COLO668 (cell line): Measurements from ENCODE around the gene STAMBP.
"Not testable (repeated sequence)": the region's sequence is repeated elsewhere in the genome, so short reads cannot be mapped to it uniquely, and the experiment has no call there.

Experiments used
- DNase-seq: peaks from one replicate; lab custom pipeline; 2025; ENCODE audit not compliant: unreplicated experiment; lab: John Stamatoyannopoulos, UW

STAMBP gene

GRCh38 chr2:73885406-73885805 is 56.6 kb downstream of the STAMBP start:
- no peak for DNase-seq

GRCh38 chr2:73886357-73886756 is 57.6 kb downstream of the STAMBP start:
- no peak for DNase-seq

GRCh38 chr2:73887596-73888353 is 59.0 kb downstream of the STAMBP start:
- not testable (repeated sequence) for DNase-seq

- no peak for DNase-seq
Measured at GRCh38 chr2:73888388-73888787, 59.6 kb downstream of the STAMBP start.

GRCh38 chr2:73889206-73889605 is 60.4 kb downstream of the STAMBP start:
- DNase-seq = no peak

GRCh38 chr2:73890301-73891092 is 61.7 kb downstream of the STAMBP start:
- DNase-seq = no peak

GRCh38 chr2:73891276-73891901 is 62.6 kb downstream of the STAMBP start:
- no peak for DNase-seq

- no peak for DNase-seq
Measured at GRCh38 chr2:73892631-73893329, 64.0 kb downstream of the STAMBP start, which contains the start of gene ACTG2. ACTG2 (plus strand) TSS chr2:73893008; CDS start chr2:73901312, 8,304 bp downstream.

GRCh38 chr2:73893764-73894474 is 65.2 kb downstream of the STAMBP start:
- no peak for DNase-seq

GRCh38 chr2:73894475-73894850 is 65.7 kb downstream of the STAMBP start:
- DNase-seq = no peak

- no peak for DNase-seq
Measured at GRCh38 chr2:73894877-73895276, 66.1 kb downstream of the STAMBP start.

GRCh38 chr2:73895473-73895872 is 66.7 kb downstream of the STAMBP start:
- no peak for DNase-seq

GRCh38 chr2:73896362-73897239 is 67.8 kb downstream of the STAMBP start:
- DNase-seq = no peak

- no peak for DNase-seq
Measured at GRCh38 chr2:73897240-73897583, 68.5 kb downstream of the STAMBP start.

GRCh38 chr2:73897934-73898333 is 69.2 kb downstream of the STAMBP start:
- DNase-seq = no peak

GRCh38 chr2:73899801-73900336 is 71.1 kb downstream of the STAMBP start:
- no peak for DNase-seq

- DNase-seq = no peak
Measured at GRCh38 chr2:73901143-73901542, 72.4 kb downstream of the STAMBP start.

GRCh38 chr2:73902284-73902683 is 73.5 kb downstream of the STAMBP start:
- DNase-seq = no peak

- no peak for DNase-seq
Measured at GRCh38 chr2:73903313-73903712, 74.6 kb downstream of the STAMBP start.
